HUES6 (cell line): ENCODE results near the gene RBMXL3.

ENCODE experiments used
- H3K27ac ChIP-seq: 2 replicates; pipeline ENCODE4 v1.7.0; 2013; ENCODE audit warnings: low read depth, mild to moderate bottlenecking, low read length, inconsistent platforms
- H3K27me3 ChIP-seq: 2 replicates; pipeline ENCODE4 v1.6.1; 2013; ENCODE audit warnings: low read length; ENCODE audit not compliant: control insufficient read depth, insufficient read depth
- H3K36me3 ChIP-seq: 2 replicates; pipeline ENCODE4 v1.6.1; 2013; ENCODE audit warnings: low read length; ENCODE audit not compliant: control insufficient read depth, insufficient read depth
- H3K4me1 ChIP-seq: 2 replicates; pipeline ENCODE4 v1.6.1; 2013; ENCODE audit warnings: low read length; ENCODE audit not compliant: control insufficient read depth, insufficient read depth
- H3K4me3 ChIP-seq: 2 replicates; pipeline ENCODE4 v1.5.1; 2013; ENCODE audit warnings: low read depth, low read length
- H3K9ac ChIP-seq: one replicate; pipeline ENCODE4 v1.6.1; 2013; ENCODE audit warnings: mild to moderate bottlenecking, low read length
- H3K9me3 ChIP-seq: 2 replicates; pipeline ENCODE4 v1.6.1; 2013; ENCODE audit warnings: low read depth, low read length; ENCODE audit not compliant: control insufficient read depth, insufficient read depth

The RBMXL3 gene

GRCh38 chrX:115233497-115234455 is 44.6 kb downstream of the RBMXL3 start, which contains the start of gene LRCH2:
Gene LRCH2 (minus strand): TSS chrX:115234096. CDS start chrX:115234041, 55 bp downstream.
- Histone ChIP-seq H3K4me1 (peaks cover 19% of the 10 kb centered on the region), H3K36me3 (no peaks in the 10 kb centered on the region), H3K9me3 (no peaks in the 10 kb centered on the region), H3K9ac (no peak within 1 kb of the TSS), H3K27ac (no peak within 1 kb of the TSS), H3K4me3 (peak within 1 kb of the TSS; percentile 85), H3K27me3 (peaks cover 54% of the 10 kb centered on the region)

- peak overlapping the region; percentile 85 for H3K4me3 ChIP-seq
- no peaks in the 10 kb centered on the region for H3K36me3 ChIP-seq
- H3K9ac ChIP-seq = no peak overlapping the region
- peaks cover 54% of the 10 kb centered on the region for H3K27me3 ChIP-seq
- peaks cover 19% of the 10 kb centered on the region for H3K4me1 ChIP-seq
- H3K27ac ChIP-seq = no peak overlapping the region
- no peaks in the 10 kb centered on the region for H3K9me3 ChIP-seq
Observed at GRCh38 chrX:115234461-115234860, 45.3 kb downstream of the RBMXL3 start.

GRCh38 chrX:115236560-115236959 is 47.4 kb downstream of the RBMXL3 start:
- Histone ChIP-seq H3K4me3 (no peak overlapping the region), H3K36me3 (no peaks in the 10 kb centered on the region), H3K27ac (no peak overlapping the region), H3K9ac (no peak overlapping the region), H3K4me1 (peaks cover 8% of the 10 kb centered on the region; the same call in 1 of the 2 replicates), H3K27me3 (peaks cover 51% of the 10 kb centered on the region), H3K9me3 (no peaks in the 10 kb centered on the region)

- H3K9ac ChIP-seq = no peak overlapping the region
- H3K4me1 ChIP-seq = peaks cover 8% of the 10 kb centered on the region; the same call in 1 of the 2 replicates
- no peak overlapping the region for H3K27ac ChIP-seq
- H3K9me3 ChIP-seq = no peaks in the 10 kb centered on the region
- H3K4me3 ChIP-seq = no peak overlapping the region
- no peaks in the 10 kb centered on the region for H3K36me3 ChIP-seq
- peaks cover 51% of the 10 kb centered on the region for H3K27me3 ChIP-seq
Observed at GRCh38 chrX:115237056-115237455, 47.8 kb downstream of the RBMXL3 start.
